ENCODE results near the gene OGFR.

- TF ChIP-seq CTCF (IDR thresholded peaks at IDR 0.05) = no peak
- no peak for TF ChIP-seq POLR2A (IDR thresholded peaks at IDR 0.05)
- peak; percentile 59 for TF ChIP-seq POLR2AphosphoS5 (IDR thresholded peaks at IDR 0.05)
These were observed 57.2 kb downstream of the OGFR start, which contains the start of gene TCFL5 for GRCh38 chr20:62861726-62862336.

All from prostate gland (tissue), 2 donors.